ENCODE data around the gene RAD51B. TPM values are rescaled to one million over a fixed set of nuclear protein-coding genes. Genes with fewer than 3 reads are reported as not detected.

Gene RAD51B
- total RNA-seq, 4 donors from 2014 or later: 14.0 to 16.4 (median 14.8) TPM

GRCh38 chr14:68653108-68653507 is 833.5 kb downstream of the RAD51B start:
- Histone ChIP-seq H3K4me1 (peaks cover 0 to 15% of the 10 kb centered on the region in 2 donors), H3K27ac (no peak overlapping the region), H3K36me3 (no peaks in the 10 kb centered on the region), H3K27me3 (no peaks in the 10 kb centered on the region), H3K4me3 (replicated peaks in 1 of 3) (no peak overlapping the region), H3K9me3 (no peaks in the 10 kb centered on the region)
- intact Hi-C loops (cut with DNase I): no loop called here
- 87 to 94% methylated on average over 6 of the region's 6 CpGs for WGBS, 2 donors
- TF ChIP-seq POLR2A (IDR thresholded peaks at IDR 0.05) (no peak), CTCF (IDR thresholded peaks at IDR 0.05) (no peak)
- DNase-seq: no peak

- peaks cover 0 to 15% of the 10 kb centered on the region in 2 donors for H3K4me1 ChIP-seq
- no peak for DNase-seq
- H3K36me3 ChIP-seq: no peaks in the 10 kb centered on the region
- no peak overlapping the region for H3K4me3 ChIP-seq (replicated peaks in 1 of 3)
- 90 to 97% methylated on average over 3 of the region's 3 CpGs for WGBS, 2 donors
- intact Hi-C loops (cut with DNase I): no loop called here
- no peaks in the 10 kb centered on the region for H3K27me3 ChIP-seq
- H3K9me3 ChIP-seq: no peaks in the 10 kb centered on the region
- TF ChIP-seq POLR2A (IDR thresholded peaks at IDR 0.05) (no peak), CTCF (IDR thresholded peaks at IDR 0.05) (no peak)
- H3K27ac ChIP-seq: no peak overlapping the region
Measured at GRCh38 chr14:68653804-68654203, 834.2 kb downstream of the RAD51B start.

- H3K9me3 ChIP-seq: no peaks in the 10 kb centered on the region
- no peak for TF ChIP-seq POLR2A (IDR thresholded peaks at IDR 0.05)
- no peak for TF ChIP-seq CTCF (IDR thresholded peaks at IDR 0.05)
- 76 to 86% methylated on average over 7 to 9 of the region's 9 CpGs for WGBS, 2 donors
- no peak for DNase-seq
- H3K27ac ChIP-seq: no peak overlapping the region
- peaks cover 0 to 16% of the 10 kb centered on the region in 2 donors for H3K4me1 ChIP-seq
- H3K36me3 ChIP-seq: no peaks in the 10 kb centered on the region
- no peak overlapping the region for H3K4me3 ChIP-seq (replicated peaks in 1 of 3)
- intact Hi-C loops (cut with DNase I): no loop called here
- no peaks in the 10 kb centered on the region for H3K27me3 ChIP-seq
Measured at GRCh38 chr14:68654471-68654941, 834.9 kb downstream of the RAD51B start.

- Histone ChIP-seq H3K4me3 (replicated peaks in 1 of 3) (no peak overlapping the region), H3K36me3 (no peaks in the 10 kb centered on the region), H3K27ac (no peak overlapping the region), H3K4me1 (peaks cover 0 to 19% of the 10 kb centered on the region in 2 donors), H3K9me3 (no peaks in the 10 kb centered on the region), H3K27me3 (no peaks in the 10 kb centered on the region)
- 85 to 88% methylated on average over 14 to 19 of the region's 19 CpGs for WGBS, 2 donors
- no peak for DNase-seq
- intact Hi-C loops (cut with DNase I): no loop called here
- TF ChIP-seq POLR2A (IDR thresholded peaks at IDR 0.05): no peak
Measured at GRCh38 chr14:68655021-68655831, 835.6 kb downstream of the RAD51B start.

GRCh38 chr14:68655911-68656316 is 836.3 kb downstream of the RAD51B start:
- Histone ChIP-seq H3K27ac (no peak overlapping the region), H3K4me1 (peaks cover 0 to 15% of the 10 kb centered on the region in 2 donors), H3K4me3 (replicated peaks in 1 of 3) (no peak overlapping the region), H3K36me3 (no peaks in the 10 kb centered on the region), H3K9me3 (no peaks in the 10 kb centered on the region), H3K27me3 (no peaks in the 10 kb centered on the region)
- TF ChIP-seq CTCF (IDR thresholded peaks at IDR 0.05) (peak in 5 of 6 experiments; percentile 17 to 56 (median 48)), POLR2A (IDR thresholded peaks at IDR 0.05) (no peak)
- 80 to 100% methylated on average over 1 of the region's 1 CpG for WGBS, 2 donors
- DNase-seq: peak; percentile 52 to 57
- intact Hi-C loops (cut with DNase I): no loop called here

All from thyroid gland (tissue), 4 donors.